ENCODE results near the gene RPL13A.
A peak's percentile ranks its signal among the peaks of the same experiment; 100 is the strongest.

Gene RPL13A

DNA sequence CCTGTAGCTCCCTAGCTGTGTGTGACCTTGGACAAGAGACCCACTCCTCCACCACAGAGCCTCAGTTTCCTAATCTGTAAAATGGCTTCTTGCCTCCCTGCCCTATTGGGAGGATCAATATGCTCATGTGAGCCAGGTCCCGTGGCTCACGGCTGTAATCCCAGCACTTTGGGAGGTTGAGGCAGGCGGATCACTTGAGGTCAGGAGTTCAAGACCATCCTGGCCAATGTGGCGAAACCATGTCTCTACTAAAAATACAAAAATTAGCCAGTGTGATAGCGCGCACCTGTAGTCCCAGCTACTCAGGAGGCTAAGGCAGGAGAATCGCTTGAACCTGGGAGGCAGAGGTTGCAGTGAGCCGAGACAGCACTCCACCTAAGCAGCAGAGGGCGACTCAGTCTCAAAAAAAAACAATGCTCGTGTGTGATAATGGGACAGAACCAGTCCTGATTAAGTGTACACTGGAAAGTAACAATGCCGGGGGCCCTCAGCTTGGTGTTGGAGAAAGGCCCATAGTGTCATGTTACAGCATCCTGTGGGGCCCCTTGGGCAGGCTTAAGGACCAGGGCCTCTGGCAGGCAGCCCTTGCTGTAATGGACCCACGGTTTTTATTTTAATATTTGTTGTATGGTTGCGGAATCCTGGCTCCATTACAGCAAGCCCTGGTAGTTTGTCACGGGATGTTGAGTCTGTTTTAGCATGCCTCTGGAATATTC, 15.6 kb downstream of the RPL13A start:
- DNase-seq (ENCODE audit: low read depth in 2 of 3, low spot score in 1 of 3): no peak

DNA sequence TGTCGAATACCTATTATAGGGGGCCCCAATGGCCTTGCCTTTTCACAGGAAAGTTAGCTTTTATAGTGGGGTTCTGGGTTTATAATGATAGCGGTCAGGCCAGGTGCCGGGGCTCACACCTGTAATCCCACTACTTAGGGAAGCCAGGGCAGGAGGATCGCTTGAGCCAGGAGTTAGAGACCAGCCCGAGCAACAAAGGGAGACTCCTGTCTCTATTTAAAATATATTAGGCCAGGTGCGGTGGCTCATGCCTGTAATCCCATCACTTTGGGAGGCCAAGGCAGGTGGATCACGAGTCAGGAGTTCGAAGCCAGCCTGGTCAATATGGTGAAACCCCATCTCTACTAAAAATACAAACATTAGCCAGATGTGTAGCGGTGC, 16.2 kb downstream of the RPL13A start:
- DNase-seq (ENCODE audit: low read depth in 2 of 3, low spot score in 1 of 3): no peak

DNA sequence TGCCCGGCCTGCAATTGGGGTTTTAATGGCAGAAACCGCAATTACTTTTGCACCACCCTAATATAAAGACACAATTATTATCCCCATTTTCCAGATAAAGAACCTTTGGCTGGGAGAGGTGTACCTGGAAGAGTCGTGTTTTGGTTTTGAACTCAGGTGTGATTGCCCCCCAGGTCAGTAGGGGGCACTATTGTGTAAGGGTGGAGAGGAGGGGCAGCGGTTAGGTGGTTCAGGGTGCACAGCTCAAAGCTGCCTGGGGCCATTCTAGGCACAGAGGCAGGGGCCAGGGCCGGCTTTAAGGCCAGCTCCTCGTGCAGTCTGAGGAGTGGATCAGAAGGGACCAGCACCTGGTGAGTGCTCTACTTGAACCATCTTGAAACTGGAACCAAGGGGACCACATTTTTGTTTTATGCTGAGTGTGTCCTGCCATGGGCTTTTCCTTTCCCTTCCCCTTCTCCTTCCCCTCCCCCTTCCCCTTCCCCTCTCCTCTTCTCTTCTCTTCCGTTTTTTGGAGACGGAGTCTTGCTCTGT, 19.2 kb downstream of the RPL13A start:
- DNase-seq (ENCODE audit: low read depth in 2 of 3, low spot score in 1 of 3): peak in 1 of 3 donors; percentile 83

DNA sequence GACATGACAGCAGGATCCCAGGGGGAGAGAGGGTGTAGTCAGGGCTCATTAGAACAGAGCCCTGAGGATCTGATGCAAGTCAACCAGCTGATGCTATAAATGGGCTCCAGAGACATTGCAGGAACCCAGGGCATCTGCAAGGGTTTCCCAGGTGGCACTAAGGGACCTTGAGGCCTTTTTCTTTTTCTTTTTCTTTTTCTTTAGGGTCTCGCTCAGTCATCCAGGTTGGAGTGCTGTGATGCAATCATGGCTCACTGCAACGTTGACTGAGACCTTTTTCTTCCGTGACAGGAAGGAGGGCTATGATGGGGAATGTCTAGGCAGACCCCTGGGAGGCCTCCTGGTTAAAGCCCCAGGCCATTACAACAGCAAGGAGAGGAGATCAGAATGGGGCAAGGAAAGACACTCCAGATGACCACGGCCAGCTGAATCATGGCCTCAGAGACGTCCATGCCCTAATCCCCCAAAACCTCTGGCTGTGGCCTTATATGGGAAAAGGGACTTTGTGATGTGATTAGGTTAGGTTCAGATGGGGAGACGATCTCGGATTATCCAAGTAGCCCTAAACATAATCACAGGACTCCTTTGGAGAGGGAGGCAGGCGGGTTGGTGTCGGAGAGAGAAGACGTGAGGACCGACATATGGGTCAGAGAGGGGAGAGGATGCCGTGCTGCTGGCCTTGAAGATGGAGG, 20.5 kb downstream of the RPL13A start:
- DNase-seq (ENCODE audit: low read depth in 2 of 3, low spot score in 1 of 3): no peak

DNA sequence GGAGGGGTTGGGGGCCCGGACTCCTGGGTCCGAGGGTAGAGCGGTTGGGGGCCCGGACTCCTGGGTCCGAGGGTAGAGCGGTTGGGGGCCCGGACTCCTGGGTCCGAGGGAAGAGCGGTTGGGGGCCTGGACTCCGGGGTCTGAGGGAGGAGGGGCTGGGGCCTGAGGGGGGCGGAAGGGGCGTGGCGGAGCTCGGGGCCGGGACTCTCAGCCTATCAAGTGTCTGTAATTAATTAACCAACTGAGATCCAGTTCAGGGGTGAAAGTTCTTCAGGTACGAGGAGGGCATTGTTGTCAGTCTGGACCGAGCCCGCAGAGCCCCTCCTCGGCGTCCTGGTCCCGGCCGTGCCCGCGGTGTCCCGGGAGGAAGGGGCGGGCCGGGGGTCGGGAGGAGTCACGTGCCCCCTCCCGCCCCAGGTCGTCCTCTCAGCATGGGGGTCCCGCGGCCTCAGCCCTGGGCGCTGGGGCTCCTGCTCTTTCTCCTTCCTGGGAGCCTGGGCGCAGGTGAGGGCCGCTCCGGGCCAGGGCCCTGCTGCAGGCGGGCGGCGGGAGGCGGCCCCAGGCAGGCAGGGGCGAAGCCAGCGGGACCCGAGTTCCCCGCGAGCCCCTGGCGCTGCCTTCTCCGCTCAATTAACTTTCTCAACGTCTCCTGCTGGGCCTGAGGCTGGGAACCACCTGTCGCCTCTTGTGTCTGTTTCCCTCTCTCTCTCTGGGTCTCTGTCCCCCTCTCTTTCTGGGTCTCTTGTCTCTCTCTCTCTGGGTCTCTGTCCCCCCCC, 25.8 kb downstream of the RPL13A start:
- DNase-seq (ENCODE audit: low read depth in 2 of 3, low spot score in 1 of 3): no peak

DNA sequence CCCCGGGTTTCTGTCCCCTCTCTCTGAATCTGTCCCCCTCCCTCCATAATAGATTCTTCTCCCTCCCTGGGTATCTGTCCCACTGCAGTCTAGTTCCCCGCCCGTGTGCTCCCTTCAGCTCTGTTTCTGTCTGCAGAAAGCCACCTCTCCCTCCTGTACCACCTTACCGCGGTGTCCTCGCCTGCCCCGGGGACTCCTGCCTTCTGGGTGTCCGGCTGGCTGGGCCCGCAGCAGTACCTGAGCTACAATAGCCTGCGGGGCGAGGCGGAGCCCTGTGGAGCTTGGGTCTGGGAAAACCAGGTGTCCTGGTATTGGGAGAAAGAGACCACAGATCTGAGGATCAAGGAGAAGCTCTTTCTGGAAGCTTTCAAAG, 26.3 kb downstream of the RPL13A start:
- DNase-seq (ENCODE audit: low read depth in 2 of 3, low spot score in 1 of 3): no peak

DNA sequence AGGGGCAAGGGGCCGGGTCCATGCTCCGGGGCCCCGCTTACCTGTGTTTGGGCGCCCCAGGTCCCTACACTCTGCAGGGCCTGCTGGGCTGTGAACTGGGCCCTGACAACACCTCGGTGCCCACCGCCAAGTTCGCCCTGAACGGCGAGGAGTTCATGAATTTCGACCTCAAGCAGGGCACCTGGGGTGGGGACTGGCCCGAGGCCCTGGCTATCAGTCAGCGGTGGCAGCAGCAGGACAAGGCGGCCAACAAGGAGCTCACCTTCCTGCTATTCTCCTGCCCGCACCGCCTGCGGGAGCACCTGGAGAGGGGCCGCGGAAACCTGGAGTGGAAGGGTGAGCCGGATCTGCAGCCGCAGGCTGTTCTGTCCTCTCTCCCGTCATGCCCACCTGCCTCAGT, 26.7 kb downstream of the RPL13A start:
- no peak for DNase-seq (ENCODE audit: low read depth in 2 of 3, low spot score in 1 of 3)

DNA sequence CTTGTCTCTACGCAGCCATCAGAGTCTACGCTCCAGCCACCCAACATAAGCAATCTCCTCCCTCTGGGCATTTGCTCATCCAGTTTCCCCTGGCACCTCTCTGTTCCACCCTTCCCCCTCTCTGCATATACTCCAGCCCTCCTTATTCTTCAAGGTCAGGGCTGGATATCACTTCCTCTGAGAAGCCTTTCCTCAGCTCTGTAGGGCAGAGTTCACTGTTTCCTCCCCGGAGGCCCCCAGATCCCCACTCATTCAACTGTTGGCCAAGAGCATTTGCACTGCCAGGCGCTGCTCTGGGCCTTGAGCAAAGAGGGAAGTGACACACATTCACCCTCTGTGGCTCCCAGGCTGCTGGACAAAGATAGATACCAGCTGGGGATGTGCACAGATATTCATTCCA, 28.4 kb downstream of the RPL13A start:
- DNase-seq (ENCODE audit: low read depth in 2 of 3, low spot score in 1 of 3): no peak

DNA sequence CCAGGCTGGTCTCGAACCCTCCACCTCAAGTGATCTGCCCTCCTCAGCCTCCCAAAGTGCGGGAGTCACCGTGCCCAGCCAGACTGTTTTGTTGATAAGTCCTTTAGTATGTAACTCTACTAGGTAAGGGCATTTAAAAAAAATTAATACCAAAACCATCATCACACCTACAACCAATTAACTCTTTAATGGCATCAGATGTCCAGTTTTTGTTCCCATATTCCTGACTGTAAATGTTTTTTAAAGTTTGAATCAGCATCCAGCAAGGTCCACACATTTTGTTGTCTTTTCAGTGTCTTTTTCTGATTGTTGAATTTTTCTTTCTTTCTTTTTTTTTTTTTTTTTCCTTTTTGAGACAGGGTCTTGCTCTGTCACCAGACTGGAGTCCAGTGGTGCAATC, 30.6 kb downstream of the RPL13A start:
- no peak for DNase-seq (ENCODE audit: low read depth in 2 of 3, low spot score in 1 of 3)

DNA sequence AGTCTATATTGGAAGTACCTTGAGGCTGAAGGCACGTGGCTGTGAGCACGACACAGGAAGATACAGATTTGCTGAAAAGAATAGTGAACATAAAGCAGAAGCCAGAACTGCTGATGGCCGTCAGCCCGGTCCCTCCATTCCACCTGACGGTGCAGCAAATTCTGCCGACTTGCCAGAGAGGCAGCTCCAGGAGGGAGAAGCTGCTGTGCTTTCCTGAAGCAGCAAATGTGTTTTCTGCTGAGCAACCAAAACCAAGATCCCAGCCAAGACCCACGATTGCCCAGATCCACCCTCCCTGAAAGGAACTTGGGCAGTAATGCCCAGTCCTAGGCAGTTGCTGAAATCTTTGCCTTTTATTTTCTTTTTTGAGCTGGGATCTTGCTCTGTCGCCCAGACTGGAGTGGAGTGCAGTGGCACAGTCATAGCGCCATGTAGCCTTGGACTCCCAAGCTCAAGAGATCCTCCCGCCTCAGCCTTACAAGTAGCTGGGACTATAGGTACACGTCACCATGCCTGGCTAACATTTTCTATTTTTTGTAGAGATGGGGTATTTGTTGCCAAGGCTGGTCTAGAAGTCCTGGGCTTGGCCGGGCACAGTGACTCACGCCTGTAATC, 33.4 kb downstream of the RPL13A start:
- no peak for DNase-seq (ENCODE audit: low read depth in 2 of 3, low spot score in 1 of 3)

DNA sequence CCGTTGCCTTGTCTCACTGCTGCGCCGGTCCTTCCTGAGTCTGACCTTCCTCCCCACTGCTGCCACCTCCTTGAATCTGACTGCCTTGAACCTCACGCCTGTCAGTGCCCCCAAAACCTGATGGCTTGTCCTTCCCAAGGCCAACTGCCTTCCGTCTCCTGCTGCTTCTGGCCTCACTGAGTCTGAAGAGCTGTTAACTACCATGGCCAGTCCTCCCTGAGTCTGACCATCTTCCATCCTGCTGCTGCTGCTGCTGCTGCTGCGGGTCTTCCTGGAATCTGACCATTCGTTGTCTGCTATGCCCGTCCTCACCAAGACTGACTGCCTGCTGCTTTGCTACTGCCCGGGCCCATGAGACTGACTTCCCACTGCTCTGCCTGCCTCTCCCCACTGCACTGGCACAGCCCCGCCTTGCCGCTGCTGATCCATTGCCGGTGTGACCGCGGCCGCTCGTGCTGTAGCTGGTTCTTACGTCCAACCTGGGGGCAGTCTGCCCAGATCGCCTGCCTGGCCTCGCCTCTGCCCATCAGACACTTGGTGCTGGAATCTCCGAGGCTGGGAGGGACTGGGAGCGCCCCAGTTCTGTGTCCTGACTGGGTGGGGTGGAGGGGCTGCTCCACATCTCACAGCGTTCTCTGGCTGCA, 37.5 kb downstream of the RPL13A start:
- no peak for DNase-seq (ENCODE audit: low read depth in 2 of 3, low spot score in 1 of 3)

DNA sequence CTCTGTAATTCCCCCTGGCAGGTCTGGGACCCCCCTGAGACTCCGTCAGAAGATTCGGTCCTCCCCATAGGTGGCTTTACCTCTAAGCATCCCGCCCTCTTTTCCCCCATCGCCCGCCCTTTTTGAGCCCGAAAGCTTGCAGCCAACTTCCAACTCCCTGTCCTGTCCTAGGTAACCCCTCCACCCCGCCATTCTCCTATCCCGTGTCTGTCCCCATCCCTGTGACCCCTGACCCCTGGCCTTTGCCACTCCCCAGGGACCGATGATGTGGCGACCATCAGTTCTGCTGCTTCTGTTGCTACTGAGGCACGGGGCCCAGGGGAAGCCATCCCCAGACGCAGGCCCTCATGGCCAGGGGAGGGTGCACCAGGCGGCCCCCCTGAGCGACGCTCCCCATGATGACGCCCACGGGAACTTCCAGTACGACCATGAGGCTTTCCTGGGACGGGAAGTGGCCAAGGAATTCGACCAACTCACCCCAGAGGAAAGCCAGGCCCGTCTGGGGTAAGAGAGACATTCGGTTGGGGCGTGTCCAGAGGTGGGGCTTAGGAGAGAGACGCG, 40.9 kb downstream of the RPL13A start:
- no peak for DNase-seq (ENCODE audit: low read depth in 2 of 3, low spot score in 1 of 3)

DNA sequence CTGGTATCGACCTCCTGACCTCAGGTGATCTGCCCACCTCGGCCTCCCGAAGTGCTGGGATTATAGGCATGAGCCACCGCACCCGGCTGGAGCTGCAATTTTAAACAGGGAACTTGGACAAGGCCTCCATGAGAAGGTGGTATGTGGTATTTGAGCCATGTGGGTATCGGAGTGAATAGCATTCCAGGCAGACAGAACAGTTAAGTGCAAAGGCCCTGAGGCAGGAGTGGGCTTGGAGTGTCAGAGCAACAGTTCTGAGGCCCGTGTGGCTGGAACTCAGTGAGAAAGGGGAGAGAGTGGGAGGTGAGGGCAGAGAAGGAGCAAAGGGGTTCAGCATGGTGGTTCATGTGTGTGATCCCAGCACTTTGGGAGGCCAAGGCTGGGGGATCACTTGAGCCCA, 43.3 kb downstream of the RPL13A start:
- no peak for DNase-seq (ENCODE audit: low read depth in 2 of 3, low spot score in 1 of 3)

DNA sequence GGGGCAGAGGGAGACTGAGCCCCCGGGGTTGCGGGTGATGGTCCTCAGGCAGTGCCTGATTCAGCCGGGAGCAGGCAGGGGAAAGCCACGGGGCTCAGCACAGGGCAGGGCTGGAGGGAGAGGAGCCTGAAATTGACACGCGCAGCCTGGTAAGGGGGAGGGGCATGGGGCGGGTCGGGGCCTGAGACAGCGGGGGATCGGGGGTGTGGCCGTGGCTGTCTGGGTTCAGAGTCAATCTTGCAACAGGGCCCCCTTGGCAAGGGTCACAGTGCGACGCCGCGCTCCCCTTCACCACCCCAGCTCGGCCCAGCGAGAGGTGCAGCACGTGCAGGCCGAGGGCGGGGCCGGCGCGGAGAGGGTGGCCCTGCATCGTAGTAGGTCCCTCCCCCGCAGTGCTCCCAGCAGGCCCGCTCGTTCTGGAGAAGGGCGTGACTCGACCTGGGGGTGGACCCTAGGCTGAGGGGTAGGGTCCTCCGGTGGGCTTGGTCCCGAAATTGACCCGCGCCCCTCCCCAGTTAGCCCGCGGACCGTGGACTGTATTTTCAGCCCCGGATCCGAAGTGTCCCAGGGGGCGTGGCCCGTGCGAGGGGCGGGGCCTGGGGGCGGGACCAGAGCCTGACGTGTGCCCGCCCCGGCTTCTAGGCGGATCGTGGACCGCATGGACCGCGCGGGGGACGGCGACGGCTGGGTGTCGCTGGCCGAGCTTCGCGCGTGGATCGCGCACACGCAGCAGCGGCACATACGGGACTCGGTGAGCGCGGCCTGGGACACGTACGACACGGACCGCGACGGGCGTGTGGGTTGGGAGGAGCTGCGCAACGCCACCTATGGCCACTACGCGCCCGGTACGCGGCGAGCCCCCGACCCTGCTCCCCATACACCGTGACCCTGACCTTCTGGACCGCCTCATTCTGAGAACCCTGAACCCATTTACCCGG, 46.4 kb downstream of the RPL13A start:
- DNase-seq (ENCODE audit: low read depth in 2 of 3, low spot score in 1 of 3): peak; percentile 50 to 82 (median 75)

DNA sequence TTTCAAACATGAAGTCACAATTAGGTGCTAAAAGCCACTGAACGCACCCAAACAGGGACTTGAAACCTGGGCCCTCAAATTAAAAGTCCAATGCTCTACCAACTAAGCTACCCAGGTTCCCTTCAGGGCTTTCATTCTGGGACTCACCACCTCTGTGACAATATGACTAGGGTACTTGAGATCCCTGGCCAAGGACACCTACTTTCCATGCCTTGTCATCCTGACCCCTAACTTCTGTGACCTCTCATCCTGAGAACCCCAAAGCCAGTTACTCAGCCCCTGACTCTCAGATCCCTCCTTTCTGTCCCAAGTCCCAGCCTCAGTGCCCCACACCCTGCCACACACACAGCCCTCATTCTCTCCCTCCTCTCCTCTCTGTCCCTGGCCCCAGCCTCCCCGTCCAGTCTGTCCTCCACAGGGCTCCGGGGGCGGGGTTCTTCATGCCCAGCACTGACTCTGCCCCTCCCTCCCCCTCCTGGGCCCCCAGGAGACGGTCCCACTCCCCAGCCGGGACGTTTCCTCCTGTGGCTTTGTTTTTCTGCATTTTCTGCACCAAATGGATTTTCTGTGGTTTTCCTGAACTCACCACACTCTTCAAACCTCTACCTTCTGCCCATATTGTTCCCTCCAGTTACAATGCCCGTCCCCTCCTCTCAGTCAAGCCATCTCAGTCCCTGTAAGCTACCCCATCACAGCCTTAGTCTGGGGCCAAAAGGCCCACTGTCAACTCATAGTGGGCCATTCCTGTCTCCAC, 47.4 kb downstream of the RPL13A start:
- DNase-seq (ENCODE audit: low read depth in 2 of 3, low spot score in 1 of 3): no peak

DNA sequence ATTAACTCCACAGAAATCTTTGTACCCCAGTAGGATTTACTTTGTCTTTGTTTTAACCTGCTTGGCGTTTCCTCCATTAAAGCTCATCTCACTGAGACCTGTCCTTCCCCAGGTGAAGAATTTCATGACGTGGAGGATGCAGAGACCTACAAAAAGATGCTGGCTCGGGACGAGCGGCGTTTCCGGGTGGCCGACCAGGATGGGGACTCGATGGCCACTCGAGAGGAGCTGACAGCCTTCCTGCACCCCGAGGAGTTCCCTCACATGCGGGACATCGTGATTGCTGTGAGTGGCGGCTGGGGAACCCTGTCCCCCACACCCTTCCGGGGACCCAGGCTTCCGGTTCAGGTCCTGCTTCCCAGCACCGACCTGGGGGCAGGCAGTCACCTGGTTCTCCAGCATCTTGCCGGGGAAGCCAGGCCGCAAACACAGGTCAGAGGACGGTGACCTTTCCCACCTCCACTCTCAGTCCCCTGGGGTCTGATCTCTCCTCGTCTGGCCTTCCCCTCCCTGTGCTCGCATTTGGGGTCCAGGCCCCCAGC, 49.6 kb downstream of the RPL13A start:
- no peak for DNase-seq (ENCODE audit: low read depth in 2 of 3, low spot score in 1 of 3)

DNA sequence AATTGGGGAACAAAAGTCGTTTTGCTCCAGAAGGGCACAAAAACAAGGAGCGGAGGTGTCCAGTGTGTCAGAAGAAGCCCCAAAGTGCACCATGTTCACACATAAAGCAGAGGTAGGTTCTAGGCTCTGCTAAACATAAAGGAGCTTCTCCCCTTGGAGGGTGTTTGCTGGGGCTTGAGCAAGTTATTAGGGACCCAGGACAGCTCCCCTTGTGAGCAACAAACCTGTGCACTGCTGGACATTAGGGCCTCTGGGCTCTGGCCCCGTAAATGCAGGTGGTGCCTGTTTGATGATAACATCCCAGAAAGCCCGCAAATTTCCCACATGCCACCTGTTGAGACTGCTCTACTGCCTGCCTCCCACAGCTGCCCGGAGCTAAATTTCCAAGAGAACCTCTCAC, 51.2 kb downstream of the RPL13A start:
- no peak for DNase-seq (ENCODE audit: low read depth in 2 of 3, low spot score in 1 of 3)

DNA sequence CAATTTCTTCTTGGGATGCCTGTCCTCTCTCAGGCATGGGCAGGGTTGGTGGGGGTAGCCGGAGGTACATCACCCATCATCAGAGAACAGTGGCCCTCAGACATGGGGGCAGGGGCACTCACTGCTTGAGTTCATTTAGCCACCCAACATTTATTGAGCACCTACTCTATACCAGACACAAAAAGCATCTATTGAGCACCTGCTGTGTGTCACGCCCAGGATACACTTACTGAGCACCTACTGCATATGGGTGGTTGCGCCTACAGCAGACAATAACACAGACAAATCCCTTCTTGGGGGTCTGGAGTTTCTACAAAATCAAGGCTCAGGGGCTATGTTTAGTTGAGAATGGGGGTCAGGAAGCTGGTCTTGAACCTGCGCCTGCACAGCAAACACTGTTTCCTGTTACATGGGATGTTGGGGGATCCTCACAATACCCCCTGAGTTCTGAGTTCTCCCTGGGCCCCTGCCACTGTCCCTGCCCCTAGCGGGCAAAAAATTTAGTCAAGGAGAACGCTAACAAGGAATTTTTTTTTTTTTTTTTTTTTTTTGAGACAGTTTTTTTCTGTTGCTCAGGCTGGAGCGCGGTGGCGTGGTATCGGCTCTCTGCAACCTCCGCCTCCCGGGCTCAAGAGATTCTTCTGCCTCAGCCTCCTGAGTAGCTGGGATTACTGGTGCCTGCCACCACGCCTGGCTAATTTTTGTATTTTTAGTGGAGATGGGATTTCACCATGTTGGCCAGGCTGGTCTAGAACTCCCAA, 52.0 kb downstream of the RPL13A start:
- DNase-seq (ENCODE audit: low read depth in 2 of 3, low spot score in 1 of 3): no peak

Measured in stimulated activated CD4-positive, alpha-beta T cell treated with anti-CD3 and anti-CD28 coated beads, Interleukin-12 subunit alpha, Interleukin-12 subunit beta, amount 100 ng/mL, for 48 hours (primary cell).